ENCODE data around the gene FREY1. TPM values are rescaled to one million over a fixed set of nuclear protein-coding genes. Genes with fewer than 3 reads are reported as not detected.

The FREY1 gene
- total RNA-seq, 4 donors from 2014 or later = 0.65 to 3.7 (median 1.4) TPM

DNA sequence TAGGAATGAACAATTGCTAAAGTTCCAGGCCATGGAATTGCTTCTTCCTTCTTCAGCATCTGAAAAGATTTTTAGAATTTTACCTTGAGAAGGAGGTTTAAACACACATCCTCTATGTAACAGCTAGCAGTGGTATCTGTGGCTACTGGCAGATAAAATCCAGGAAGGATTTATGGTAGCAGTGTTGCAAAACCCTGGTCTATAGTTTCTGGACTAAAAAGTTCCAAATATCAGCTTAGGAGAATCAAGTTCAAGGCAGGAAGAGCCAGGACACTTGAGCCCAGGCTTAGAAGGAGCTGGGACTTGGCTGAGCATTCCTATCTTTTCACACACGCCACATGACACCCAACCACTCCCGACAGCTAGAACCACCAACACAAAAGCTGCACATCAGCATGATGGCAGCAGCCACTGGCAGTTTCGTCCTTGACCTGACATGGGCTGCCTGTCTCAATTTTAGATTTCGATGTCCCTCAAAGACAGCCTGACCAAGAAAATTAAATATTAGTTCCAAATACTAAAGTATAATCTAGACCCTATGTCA is 29.5 kb upstream of the FREY1 start:
- Histone ChIP-seq H3K4me3 (no peak overlapping the region), H3K9me3 (no peaks in the 10 kb centered on the region), H3K4me1 (no peaks in the 10 kb centered on the region), H3K27me3 (no peaks in the 10 kb centered on the region), H3K36me3 (peaks cover 45 to 79% (median 68%) of the 10 kb centered on the region in 4 donors), H3K27ac (replicated peaks in 1 of 4) (no peak overlapping the region)
- intact Hi-C loops (cut with DNase I) = no loop called here
- DNase-seq (ENCODE audit: extremely low spot score) = peak; percentile 37
- 74% methylated on average over 4 of the region's 4 CpGs for WGBS
- TF ChIP-seq POLR2AphosphoS5 (IDR thresholded peaks at IDR 0.05) (no peak), POLR2A (IDR thresholded peaks at IDR 0.05; ENCODE audit: low read depth) (no peak), EP300 (IDR thresholded peaks at IDR 0.05) (no peak)
- TF ChIP-seq, protein P1, sequence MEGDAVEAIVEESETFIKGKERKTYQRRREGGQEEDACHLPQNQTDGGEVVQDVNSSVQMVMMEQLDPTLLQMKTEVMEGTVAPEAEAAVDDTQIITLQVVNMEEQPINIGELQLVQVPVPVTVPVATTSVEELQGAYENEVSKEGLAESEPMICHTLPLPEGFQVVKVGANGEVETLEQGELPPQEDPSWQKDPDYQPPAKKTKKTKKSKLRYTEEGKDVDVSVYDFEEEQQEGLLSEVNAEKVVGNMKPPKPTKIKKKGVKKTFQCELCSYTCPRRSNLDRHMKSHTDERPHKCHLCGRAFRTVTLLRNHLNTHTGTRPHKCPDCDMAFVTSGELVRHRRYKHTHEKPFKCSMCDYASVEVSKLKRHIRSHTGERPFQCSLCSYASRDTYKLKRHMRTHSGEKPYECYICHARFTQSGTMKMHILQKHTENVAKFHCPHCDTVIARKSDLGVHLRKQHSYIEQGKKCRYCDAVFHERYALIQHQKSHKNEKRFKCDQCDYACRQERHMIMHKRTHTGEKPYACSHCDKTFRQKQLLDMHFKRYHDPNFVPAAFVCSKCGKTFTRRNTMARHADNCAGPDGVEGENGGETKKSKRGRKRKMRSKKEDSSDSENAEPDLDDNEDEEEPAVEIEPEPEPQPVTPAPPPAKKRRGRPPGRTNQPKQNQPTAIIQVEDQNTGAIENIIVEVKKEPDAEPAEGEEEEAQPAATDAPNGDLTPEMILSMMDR (IDR thresholded peaks at IDR 0.05) = no peak

DNA sequence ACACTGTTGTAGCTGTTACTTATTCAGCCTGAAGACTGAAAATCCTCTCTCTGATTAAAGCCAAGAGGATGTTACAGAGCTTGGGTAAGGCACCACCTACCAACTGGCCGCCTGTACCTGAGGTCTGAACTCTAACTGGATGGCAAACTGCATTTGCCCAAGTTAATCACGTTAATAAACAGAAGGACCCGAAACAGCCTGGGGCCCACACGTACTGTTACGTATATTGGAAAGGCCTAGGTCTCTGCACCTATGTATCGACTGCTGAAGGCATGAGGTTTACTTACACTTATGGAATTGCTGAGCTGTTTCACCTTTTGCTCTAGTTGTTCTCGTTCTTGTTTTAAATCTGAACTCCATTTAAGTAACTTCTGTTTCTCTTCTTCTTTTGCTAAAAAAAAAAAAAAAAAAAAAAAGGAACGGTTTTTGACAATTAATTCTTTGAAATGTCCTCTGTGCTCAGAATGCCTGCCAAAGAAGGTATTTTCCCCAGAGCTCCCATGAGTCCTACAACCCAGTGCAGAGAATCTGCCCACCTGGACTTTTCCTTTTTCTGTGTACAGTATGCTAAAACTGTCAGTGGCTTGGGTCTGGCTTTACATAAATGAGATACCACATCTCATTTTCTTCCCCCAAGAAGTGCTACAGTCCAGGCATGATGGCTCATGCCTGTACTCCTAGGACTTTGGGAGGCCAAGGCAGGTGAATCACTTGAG is 28.4 kb upstream of the FREY1 start:
- Histone ChIP-seq H3K27me3 (no peaks in the 10 kb centered on the region), H3K4me1 (peaks cover 0 to 1% (median under 1%) of the 10 kb centered on the region in 4 donors), H3K4me3 (no peak overlapping the region), H3K27ac (replicated peaks in 1 of 4) (no peak overlapping the region), H3K36me3 (peaks cover 45 to 84% (median 67%) of the 10 kb centered on the region in 4 donors), H3K9me3 (no peaks in the 10 kb centered on the region)
- 87% methylated on average over 8 of the region's 8 CpGs for WGBS
- intact Hi-C loops (cut with DNase I) = no loop called here
- TF ChIP-seq, protein P1 (IDR thresholded peaks at IDR 0.05) = no peak
- no peak for TF ChIP-seq POLR2A (IDR thresholded peaks at IDR 0.05; ENCODE audit: low read depth)
- TF ChIP-seq EP300 (IDR thresholded peaks at IDR 0.05) = no peak
- TF ChIP-seq POLR2AphosphoS5 (IDR thresholded peaks at IDR 0.05) = no peak
- peak; percentile 79 for DNase-seq (ENCODE audit: extremely low spot score)

DNA sequence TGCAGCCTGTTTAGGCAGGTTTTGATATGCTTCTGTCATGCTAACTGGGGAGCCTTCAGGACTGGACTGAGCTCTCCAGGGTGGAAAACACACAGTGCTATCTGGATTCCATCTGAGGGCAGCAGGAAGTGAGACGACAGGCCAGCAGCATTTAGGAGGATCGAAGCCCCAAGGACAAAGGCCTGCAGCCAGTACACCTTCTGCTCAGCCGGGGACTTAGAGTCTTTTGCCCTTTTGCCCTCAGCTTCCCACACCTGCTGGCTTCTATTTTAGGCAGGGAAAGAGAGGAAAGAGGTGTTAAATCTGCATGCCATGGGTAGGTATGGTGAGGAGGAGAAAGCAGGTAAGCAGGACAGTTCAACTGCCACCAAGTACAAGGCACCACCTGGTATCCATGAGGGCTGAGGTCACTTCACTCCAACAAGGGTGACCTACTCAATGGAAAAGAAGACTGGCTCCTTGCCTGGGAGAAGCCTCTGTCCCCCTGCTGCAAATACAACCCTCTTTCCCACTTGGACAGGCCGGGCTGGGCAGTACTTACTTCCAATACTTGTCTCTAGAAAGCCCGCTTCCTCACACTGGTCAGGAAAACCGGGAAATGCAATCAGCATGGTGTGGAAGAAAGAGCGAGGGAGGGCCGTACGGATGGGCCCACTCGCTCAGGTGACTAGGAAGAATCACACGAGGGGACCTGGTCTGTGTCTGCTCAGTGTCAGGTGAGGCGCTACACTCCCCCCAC is 27.7 kb upstream of the FREY1 start:
- DNase-seq (ENCODE audit: extremely low spot score) = peak; percentile 53
- no peaks in the 10 kb centered on the region for H3K27me3 ChIP-seq
- 88% methylated on average over 12 of the region's 12 CpGs for WGBS
- no peak overlapping the region for H3K4me3 ChIP-seq
- intact Hi-C loops (cut with DNase I) = no loop called here
- H3K36me3 ChIP-seq = peaks cover 45 to 90% (median 67%) of the 10 kb centered on the region in 4 donors
- no peaks in the 10 kb centered on the region for H3K9me3 ChIP-seq
- no peak overlapping the region for H3K27ac ChIP-seq (replicated peaks in 1 of 4)
- TF ChIP-seq, protein P1 (IDR thresholded peaks at IDR 0.05) = no peak
- TF ChIP-seq POLR2A (IDR thresholded peaks at IDR 0.05; ENCODE audit: low read depth) (no peak), POLR2AphosphoS5 (IDR thresholded peaks at IDR 0.05) (no peak), EP300 (IDR thresholded peaks at IDR 0.05) (no peak)
- H3K4me1 ChIP-seq = peaks cover 0 to 6% (median 2%) of the 10 kb centered on the region in 4 donors

DNA sequence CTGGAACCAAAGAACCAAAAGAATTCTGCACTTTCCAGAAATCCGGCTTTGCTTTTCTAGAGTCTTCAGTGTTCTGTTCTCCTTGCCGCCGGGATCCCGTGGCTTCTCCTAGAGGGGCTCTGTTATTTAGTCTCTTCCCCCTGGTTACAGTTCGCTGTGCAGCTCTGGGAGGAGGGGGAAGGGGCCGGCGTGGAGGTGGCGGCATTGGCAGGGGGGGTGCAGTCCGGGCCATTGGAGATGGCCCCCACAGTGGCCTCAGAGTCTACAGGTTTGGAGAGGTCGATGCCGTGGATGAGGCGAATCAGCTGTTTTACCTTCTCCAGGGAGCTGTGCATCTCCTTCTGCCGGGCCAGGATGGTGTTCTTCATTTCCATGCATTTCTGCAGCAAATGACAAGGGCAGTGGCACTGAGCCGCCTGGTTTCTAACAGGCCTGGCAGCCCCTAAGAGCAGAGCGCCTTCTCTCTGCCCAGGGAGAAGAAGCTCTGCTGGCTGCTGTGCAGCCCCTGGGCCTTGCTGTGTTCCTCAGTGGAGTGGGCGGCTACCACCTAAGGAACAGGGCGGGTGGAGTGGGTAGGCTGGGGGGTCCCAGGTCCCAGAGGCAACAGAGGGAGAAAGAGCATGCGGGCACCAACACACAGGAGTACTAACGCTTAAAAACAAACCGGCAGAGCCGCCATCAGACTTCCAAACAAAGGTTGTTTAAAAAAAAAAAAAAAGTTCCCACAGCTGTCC is 26.9 kb upstream of the FREY1 start:
- H3K4me3 ChIP-seq = no peak overlapping the region
- H3K4me1 ChIP-seq = peaks cover 0 to 6% (median 2%) of the 10 kb centered on the region in 4 donors
- intact Hi-C loops (cut with DNase I) = no loop called here
- H3K27me3 ChIP-seq = no peaks in the 10 kb centered on the region
- DNase-seq (ENCODE audit: extremely low spot score) = peak; percentile 2
- WGBS = 90% methylated on average over 20 of the region's 21 CpGs
- no peak overlapping the region for H3K27ac ChIP-seq (replicated peaks in 1 of 4)
- TF ChIP-seq EP300 (IDR thresholded peaks at IDR 0.05) = no peak
- no peak for TF ChIP-seq POLR2A (IDR thresholded peaks at IDR 0.05; ENCODE audit: low read depth)
- TF ChIP-seq, protein P1 (IDR thresholded peaks at IDR 0.05) = no peak
- TF ChIP-seq POLR2AphosphoS5 (IDR thresholded peaks at IDR 0.05) = no peak
- peaks cover 45 to 93% (median 67%) of the 10 kb centered on the region in 4 donors for H3K36me3 ChIP-seq
- H3K9me3 ChIP-seq = no peaks in the 10 kb centered on the region

Measured in esophagus muscularis mucosa (tissue), 4 donors.